ENCODE data around the gene SLX1A. TPM values are rescaled to one million over a fixed set of nuclear protein-coding genes. Genes with fewer than 3 reads are reported as not detected.

The SLX1A gene
- total RNA-seq, 2 donors from 2014 or later: 34.1 to 69.0 TPM

Other genes starting within 250 kb of the SLX1A start
- gene TMEM219, start 231.8 kb upstream of the SLX1A start, total RNA-seq: 10 to 100 TPM; 55.2 to 70.8 TPM
- gene TAOK2, start 220.0 kb upstream of the SLX1A start, total RNA-seq: 10 to 100 TPM; 34.9 to 44.0 TPM
- 10 to 100 TPM; 23.9 to 34.1 TPM for gene HIRIP3, start 198.3 kb upstream of the SLX1A start, total RNA-seq
- 100 to 1,000 TPM in 1 of 2 donors, 10 to 100 TPM in 1; 77.9 to 116 TPM for gene INO80E, start 197.6 kb upstream of the SLX1A start, total RNA-seq
- 1 to 10 TPM in 1 of 2 donors, under 1 TPM in 1; 0.19 to 1.0 TPM for gene DOC2A, start 182.8 kb upstream of the SLX1A start, total RNA-seq
- not detected for gene C16orf92, start 170.7 kb upstream of the SLX1A start, total RNA-seq
- gene TLCD3B, start 162.6 kb upstream of the SLX1A start, total RNA-seq: 1 to 10 TPM; 1.9 to 7.4 TPM
- 1,000 to 10,000 TPM; 2,200 to 3,862 TPM for gene ALDOA, start 128.1 kb upstream of the SLX1A start, total RNA-seq
- gene PPP4C, start 117.9 kb upstream of the SLX1A start, total RNA-seq: 100 to 1,000 TPM; 111 to 147 TPM
- gene TBX6, start 102.0 kb upstream of the SLX1A start, total RNA-seq: 1 to 10 TPM; 1.1 to 3.7 TPM
- 100 to 1,000 TPM in 1 of 2 donors, 10 to 100 TPM in 1; 34.7 to 107 TPM for gene YPEL3, start 97.7 kb upstream of the SLX1A start, total RNA-seq
- gene GDPD3, start 80.3 kb upstream of the SLX1A start, total RNA-seq: 10 to 100 TPM; 13.4 to 37.8 TPM
- gene MAPK3, start 70.7 kb upstream of the SLX1A start, total RNA-seq: 100 to 1,000 TPM in 1 of 2 donors, 10 to 100 TPM in 1; 73.1 to 141 TPM
- gene CORO1A, start 10.3 kb upstream of the SLX1A start, total RNA-seq: 1,000 to 10,000 TPM in 1 of 2 donors, 100 to 1,000 TPM in 1; 649 to 1,196 TPM
- 100 to 1,000 TPM; 100 to 267 TPM for gene BOLA2B, start 209 bp upstream of the SLX1A start, total RNA-seq
- 10 to 100 TPM; 30.9 to 39.5 TPM for gene SULT1A3, start 5.4 kb downstream of the SLX1A start, total RNA-seq
- gene NPIPB13, start 54.6 kb downstream of the SLX1A start, total RNA-seq: 10 to 100 TPM; 16.1 to 25.1 TPM
- gene CD2BP2, start 161.4 kb downstream of the SLX1A start, total RNA-seq: 10 to 100 TPM; 51.0 to 69.9 TPM
- gene TBC1D10B, start 176.6 kb downstream of the SLX1A start, total RNA-seq: 10 to 100 TPM; 49.7 to 64.2 TPM
- 1 to 10 TPM in 1 of 2 donors, not detected in 1; 1.6 TPM for gene MYL11, start 180.9 kb downstream of the SLX1A start, total RNA-seq
- gene SEPTIN1, start 188.7 kb downstream of the SLX1A start, total RNA-seq: 100 to 1,000 TPM; 198 to 216 TPM
- gene ZNF48, start 201.5 kb downstream of the SLX1A start, total RNA-seq: 10 to 100 TPM; 10.2 to 10.5 TPM
- gene ZNF771, start 213.7 kb downstream of the SLX1A start, total RNA-seq: 1 to 10 TPM; 5.1 to 5.2 TPM
- gene DCTPP1, start 236.2 kb downstream of the SLX1A start, total RNA-seq: 100 to 1,000 TPM in 1 of 2 donors, 10 to 100 TPM in 1; 60.9 to 173 TPM